GM12874 (cell line): ENCODE results near the gene PRMT9.

Experiments used
- CTCF ChIP-seq: IDR thresholded peaks from 2 replicates; pipeline ENCODE4 v1.5.1; 2011; ENCODE audit warnings: low read depth, mild to moderate bottlenecking, control low read depth, low read length, moderate library complexity; ENCODE audit not compliant: insufficient read depth

The PRMT9 gene

GRCh38 chr4:147597561-147597960 lies 86.4 kb downstream of the PRMT9 start:
- TF ChIP-seq CTCF, result no peak

GRCh38 chr4:147596981-147597380 lies 87.0 kb downstream of the PRMT9 start:
- TF ChIP-seq CTCF, result no peak

- TF ChIP-seq CTCF, result no peak
Measured at GRCh38 chr4:147596377-147596776, 87.6 kb downstream of the PRMT9 start.

- no peak for TF ChIP-seq CTCF
Measured at GRCh38 chr4:147594578-147594977, 89.4 kb downstream of the PRMT9 start.

- TF ChIP-seq CTCF, result no peak
Measured at GRCh38 chr4:147594107-147594506, 89.9 kb downstream of the PRMT9 start.

- TF ChIP-seq CTCF, result no peak
Measured at GRCh38 chr4:147591106-147591505, 92.9 kb downstream of the PRMT9 start.

- peak; percentile 64 for TF ChIP-seq CTCF
Measured at GRCh38 chr4:147590249-147590920, 93.6 kb downstream of the PRMT9 start.
